Hypothalamus (tissue), 51 donors: ENCODE data around the gene LUC7L2.
"Not testable (repeated sequence)": the region's sequence is repeated elsewhere in the genome, so short reads cannot be mapped to it uniquely, and the experiment has no call there.

Experiments used
- DNase-seq, 51 donors: peaks; one replicate each; lab custom pipeline; 2025; lab: John Stamatoyannopoulos, UW

LUC7L2 gene

DNA sequence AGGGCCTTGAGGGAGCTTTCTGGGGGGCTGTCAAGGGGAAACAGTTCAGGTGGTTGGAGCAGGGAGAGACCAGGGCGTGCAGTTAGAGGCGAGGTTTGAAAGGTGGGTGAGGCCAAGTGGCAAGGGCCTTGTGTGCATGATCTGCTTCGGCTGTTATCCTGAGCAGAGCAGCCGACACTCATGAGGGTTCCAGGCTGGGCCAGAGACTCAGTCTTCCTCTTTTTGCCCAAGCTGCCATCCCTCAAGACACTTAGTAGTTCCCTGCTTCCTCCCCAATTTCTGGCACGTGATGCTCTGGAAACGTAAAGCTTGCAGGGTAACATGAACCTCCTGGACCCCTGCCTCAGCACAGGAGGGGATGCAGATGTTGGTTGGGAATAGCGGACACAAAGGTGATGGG is 79.7 kb downstream of the LUC7L2 start:
- no peak for DNase-seq

DNA sequence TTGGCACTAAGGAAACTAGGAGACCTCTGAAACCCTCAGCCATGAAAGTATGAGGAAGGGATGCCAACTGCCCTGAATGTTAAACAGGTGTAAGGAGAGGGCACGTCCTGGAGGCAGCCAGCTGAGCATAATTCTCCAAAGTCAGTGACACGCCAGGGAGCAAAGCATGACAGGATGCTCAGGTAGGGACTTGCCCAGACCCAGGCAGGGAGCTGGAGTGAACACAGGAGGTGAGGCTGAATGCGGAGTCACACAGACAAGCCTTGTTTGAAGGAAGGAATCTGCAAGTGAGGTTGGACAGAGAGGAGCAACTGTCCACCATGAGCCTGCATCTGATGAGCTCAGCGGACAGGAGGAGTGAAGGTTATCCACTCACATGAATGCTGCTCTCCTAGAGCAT is 82.3 kb downstream of the LUC7L2 start:
- DNase-seq, result no peak

DNA sequence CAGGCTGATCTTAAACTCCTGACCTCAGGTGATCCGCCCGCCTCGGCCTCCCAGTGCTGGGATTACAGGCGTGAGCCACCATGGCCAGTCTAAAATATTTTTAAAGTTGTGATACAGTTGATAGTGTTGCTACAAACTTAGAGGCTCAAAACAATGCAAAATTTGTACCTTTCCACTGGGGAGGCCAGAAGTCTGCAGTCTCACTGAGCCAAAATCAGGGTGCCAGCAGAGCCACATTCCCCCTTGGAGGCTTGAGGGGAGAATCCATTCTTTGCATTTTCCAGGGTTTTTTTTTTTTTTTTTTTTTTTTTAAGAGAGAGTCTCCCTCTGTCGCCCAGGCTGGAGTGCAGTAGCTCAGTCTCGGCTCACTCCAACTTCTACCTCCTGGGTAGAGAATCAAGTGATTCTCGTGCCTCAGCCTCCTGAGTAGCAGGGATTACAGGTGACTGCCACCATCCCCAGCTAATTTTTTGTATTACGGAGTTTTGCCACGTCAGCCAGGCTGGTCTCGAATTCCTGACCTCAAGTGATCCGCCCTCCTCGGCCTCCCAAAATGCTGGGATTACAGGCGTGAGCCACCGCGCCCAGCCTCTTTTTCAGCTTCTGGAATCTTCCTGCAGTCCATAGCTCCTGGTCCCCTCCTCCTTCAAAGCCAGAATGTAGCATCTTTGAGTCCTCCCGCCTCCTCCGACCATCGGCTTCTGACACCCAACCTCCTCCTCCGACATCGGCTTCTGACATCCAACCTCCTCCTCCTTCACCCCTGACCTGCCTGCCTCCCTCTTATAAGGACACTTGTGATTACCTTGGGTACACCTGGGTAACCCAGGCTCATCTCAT is 86.6 kb downstream of the LUC7L2 start:
- no peak for DNase-seq

DNA sequence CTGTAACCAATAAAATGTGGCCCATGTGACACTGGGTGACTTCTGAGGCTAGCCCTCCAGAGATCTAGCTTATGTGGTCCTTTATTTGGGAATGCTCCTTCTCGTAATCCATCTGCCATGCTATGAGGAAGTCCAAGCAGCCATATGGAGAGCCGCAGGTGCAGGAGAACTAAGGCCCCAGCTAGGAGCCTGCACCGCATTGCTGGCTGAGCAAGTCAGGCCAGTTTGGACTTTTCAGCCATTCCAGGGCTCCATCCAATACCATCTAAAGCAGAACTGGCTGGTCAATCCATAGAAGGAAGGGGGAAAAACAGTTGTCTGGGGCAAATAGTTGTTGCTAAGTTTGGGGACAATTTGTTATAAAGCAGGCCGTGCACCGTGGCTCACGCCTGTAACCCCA is 91.2 kb downstream of the LUC7L2 start:
- DNase-seq, result no peak

DNA sequence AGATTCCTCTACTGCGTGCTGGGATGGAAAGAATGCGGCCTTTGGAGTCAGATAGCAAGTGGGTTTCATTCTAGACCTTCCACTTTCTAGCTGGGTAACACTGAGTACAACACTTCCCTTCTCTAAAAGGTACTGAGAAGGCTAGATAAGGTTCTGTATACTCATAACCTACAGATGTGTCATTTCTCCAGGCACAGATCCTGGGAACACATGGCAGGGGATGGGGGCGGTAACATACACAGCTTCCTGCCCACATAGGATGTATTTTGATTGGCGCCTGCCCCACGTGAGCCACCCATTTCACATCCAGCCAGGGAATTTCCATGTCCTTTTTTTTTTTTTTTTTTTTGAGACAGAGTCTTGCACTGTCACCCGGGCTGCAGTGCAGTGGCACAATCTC is 91.9 kb downstream of the LUC7L2 start:
- no peak for DNase-seq

DNA sequence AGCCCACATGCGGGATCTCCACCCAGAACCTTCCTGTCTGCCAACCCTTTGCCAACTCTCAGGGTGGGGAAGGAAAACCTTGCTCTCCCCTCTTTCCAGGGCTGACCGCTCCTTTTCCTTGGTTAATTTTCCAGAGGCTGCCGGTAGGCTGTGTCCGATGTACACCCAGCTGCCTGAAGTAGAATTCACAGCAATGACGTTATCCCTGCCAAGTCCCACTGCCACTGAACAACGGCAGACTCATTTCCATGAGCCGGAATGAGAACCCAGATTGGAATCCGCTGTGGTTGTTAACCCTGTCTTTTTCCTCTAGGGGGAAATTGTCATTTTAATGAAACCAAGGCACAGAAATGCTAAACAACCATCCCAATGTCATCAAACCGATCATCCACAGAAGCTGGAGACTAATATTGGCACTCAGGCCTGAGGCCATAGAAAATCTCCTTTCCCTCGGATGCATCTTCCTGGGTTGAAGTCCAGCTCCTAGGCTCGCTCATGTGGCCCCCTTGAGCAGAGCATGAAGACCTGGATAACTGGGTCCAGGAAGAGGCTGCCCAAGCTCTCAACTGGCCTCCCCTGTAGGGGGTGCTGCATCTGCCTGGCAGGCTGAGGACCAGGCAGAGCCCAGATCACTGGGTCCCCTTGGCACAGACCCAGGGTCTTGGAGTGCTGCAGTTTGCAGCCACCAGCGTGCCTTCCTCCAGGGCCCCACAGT is 93.4 kb downstream of the LUC7L2 start:
- DNase-seq, result no peak

DNA sequence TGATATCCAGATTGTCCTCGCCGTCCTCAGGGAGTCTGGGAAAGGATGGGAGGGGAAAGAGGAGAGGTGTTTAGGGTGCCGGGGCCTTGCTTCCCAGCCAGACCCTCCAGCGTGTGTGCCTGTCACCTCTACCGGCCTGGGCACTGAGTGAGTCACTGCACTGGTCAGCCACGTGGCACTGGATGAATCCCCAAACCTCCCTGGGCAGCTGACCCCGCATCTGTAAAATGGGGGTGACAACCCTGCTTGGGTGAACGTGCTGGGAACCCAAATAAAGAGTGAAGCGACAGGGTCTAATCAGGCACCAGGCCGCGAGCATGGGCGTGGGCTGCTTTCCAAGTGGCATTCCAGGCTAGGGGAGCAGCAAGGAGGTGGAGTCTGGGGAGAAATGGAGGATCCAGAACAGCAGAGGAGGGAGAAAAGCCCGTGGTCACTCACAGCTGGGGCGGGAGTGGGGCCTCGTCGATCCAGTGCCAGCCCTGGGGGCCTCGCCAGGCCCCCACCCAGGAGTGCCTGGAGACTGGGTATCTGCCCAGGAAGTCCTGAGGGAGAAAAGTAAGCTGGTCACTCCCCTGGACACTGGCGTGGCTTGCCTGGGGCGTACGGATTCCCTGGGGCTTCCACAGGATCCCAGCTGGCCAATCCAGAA is 94.1 kb downstream of the LUC7L2 start:
- no peak for DNase-seq

DNA sequence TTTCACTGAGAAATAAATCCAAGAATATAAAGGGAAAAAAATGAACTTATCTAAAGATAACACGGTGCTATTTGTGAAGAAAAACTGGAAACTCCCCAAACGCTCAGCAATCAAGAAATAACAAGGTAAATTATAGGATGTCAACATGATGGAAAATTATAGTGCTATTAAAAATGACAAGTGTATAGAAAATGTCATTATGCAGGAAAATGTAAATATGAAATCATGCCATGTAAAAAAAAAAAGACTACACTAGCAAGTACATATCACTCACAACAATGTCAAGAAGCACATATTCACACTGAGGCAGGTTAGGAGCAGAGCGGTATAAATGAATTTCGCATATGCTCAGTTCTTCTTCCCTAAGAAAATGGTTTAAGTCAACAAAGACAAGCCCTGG is 96.1 kb downstream of the LUC7L2 start:
- no peak for DNase-seq

DNA sequence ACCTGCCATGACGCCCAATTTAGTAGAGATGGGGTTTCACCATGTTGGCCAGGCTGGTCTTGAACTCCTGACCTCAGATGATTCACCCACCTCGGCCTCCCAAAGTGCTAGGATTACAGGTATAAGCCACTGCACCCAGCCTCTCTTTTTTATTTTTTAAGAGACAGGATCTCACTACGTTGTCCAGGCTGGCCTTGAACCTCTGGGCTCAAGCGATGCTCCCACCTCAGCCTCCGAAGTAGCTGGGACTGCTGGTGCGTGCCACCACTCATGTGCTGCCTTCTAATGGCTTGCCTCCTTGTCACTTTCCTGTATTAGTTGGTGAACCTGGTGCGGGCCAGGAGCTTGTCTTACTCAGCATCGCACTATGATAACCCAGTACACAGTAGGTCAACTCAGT is 96.8 kb downstream of the LUC7L2 start:
- DNase-seq, result no peak

DNA sequence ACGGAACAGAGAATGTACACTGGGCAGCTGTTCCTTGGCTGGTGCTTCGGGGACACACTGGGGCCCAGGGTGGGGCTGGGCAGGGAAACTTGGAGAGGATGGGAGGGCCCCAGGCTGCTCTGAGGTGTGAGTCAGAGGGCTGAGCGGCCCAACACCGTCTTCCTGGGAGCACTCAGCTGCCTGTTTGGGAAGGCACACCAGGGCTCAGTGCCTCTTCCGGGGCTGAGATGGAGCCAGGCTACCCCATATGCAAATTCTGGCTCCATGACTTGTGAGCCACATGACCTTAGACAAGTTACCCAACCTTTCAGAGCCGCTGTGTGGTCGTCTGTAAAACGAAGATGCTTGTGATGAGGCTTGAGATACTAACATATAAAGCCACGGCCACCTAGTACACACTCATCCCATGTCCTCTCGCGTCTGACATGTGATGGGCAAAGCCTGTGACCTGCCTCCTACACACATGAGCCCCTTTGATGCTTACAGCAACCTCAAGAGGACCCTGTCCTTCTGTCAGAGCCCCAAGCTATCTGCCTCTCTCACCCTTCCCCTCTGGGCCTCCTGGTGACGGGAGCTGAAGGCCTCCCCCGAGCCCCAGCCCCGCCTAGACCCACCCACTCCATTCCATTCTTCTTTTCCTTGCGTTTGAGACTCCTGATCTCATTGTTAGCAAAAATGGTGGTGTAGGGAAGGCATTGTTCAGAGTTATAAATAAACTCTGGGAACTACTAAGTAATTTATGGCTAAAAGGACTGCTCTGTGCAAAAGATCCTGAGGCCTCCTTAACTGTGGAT is 97.7 kb downstream of the LUC7L2 start:
- no peak for DNase-seq

DNA sequence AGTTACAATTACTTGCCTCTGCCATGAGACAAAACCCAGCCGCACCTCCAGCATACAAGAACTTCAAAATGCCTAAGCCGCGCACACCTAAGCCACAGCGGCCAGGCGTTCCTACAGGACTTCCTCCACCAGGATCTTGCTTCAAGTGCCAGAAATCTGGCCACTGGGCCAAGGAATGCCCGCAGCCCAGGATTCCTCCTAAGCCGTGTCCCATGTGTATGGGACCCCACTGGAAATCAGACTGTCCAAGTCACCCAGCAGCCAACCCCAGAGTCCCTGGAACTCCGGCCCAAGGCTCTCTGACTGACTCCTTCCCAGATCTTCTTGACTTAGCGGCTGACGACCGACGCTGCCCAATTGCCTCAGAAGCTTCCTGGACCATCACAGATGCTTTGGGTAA is 103.7 kb downstream of the LUC7L2 start:
- DNase-seq, result not testable (repeated sequence)

DNA sequence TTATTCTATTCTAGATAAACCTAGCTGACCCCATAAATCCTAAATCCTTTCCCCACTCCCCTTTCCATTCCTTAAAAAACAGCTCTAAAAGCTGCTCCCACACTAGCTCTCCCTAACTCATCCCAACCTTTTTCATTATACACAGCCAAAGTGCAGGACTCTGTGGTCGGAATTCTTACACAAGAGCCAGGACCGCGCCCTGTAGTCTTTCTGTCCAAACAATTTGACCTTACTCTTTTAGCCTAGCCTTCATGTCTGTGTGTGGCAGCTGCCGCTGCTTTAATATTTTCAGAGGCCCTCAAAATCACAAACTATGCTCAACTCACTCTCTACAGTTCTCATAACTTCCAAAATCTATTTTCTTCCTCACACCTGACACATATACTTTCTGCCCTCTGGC is 104.8 kb downstream of the LUC7L2 start:
- DNase-seq, result not testable (repeated sequence)

DNA sequence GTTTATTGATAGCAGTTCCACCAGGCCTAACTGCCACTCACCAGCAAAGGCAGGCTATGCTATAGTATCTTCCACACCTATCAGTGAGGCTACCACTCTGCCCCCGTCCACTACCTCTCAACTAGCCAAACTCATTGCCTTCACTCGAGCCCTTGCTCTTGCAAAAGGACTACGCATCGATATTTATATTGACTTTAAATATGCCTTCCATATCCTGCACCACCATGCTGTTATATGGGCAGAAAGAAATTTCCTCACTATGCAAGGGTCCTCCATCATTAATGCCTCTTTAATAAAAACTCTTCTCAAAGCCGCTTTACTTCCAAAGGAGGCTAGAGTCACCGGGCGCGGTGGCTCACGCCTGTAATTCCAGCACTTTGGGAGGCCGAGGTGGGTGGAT is 105.4 kb downstream of the LUC7L2 start:
- DNase-seq, result not testable (repeated sequence)

DNA sequence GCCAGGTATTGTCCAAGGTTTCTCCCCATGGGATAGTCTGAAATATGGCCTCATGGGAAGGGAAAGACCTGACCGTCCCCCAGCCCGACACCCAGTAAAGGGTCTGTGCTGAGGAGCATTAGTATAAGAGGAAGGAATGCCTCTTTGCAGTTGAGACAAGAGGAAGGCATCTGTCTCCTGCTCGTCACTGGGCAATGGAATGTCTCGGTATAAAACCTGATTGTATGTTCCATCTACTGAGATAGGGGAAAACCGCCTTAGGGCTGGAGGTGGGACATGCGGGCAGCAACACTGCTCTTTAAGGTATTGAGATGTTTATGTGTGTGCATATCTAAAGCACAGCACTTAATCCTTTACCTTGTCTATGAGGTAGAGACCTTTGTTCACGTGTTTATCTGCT is 108.0 kb downstream of the LUC7L2 start:
- DNase-seq, result not testable (repeated sequence)

DNA sequence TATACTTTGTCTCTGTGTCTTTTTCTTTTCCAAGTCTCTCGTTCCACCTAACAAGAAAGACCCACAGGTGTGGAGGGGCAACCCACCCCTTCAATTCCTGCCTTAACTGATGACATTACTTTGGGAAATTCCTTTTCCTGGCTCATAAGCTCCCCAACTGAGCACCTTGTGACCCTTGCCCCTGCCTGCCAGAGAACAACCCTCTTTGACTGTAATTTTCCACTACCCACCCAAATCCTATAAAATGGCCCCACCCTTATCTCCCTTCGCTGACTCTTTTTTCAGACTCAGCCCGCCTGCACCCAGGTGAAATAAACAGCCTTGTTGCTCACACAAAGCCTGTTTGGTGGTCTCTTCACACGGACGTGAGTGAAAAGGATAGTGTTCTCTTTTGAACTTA is 108.6 kb downstream of the LUC7L2 start:
- DNase-seq, result not testable (repeated sequence)

DNA sequence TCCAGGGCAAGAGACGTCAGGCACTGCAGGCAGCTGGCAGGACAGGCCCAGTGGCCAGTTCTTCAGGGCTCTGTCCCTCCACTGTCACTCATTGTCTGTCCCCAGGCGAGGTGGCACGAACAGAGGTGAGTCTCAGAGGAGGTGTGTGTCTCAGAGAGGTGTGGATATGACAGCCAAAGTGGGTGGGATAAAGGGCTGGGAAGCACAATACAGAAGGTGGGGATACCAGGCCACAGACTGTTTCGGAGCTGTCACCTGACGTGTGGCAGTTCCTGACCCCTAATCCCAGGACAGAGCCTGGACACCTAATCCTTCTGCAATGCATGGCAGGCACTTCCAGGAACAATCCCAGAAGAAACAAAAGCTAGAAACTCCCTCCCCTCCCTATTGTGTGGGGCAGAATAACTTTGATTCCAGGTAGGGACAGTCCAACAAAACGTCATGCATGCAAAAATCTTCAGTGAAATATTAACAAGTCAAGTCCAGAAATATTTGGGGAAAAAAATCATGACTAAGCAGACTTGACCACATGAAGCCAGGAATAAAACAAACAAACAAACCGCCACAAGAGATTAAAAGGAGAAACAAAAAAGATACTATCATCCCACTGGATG is 112.2 kb downstream of the LUC7L2 start:
- no peak for DNase-seq
